WTC11 (cell line): ENCODE data around the gene EFCAB8.

Experiments used
- CREM ChIP-seq: sonication (generic); formaldehyde crosslinking; IDR thresholded peaks from 2 replicates; pipeline ENCODE4 v1.8.1; 2022; ENCODE audit warnings: mild to moderate bottlenecking, missing genetic modification reagents, moderate library complexity
- FOXJ3 ChIP-seq: sonication (generic); formaldehyde crosslinking; IDR thresholded peaks from 2 replicates; pipeline ENCODE4 v1.9.0; 2021; ENCODE audit warnings: missing genetic modification reagents, mild to moderate bottlenecking, borderline replicate concordance
- KAT7 ChIP-seq: sonication (generic); formaldehyde crosslinking; IDR thresholded peaks from 2 replicates; pipeline ENCODE4 v1.8.1; 2023; ENCODE audit warnings: missing genetic modification reagents, mild to moderate bottlenecking, borderline replicate concordance
- NR2C2 ChIP-seq: sonication (generic); formaldehyde crosslinking; IDR thresholded peaks from 2 replicates; pipeline ENCODE4 v1.8.0; 2022; ENCODE audit warnings: mild to moderate bottlenecking, missing genetic modification reagents
- TF ChIP-seq, protein P1 (sequence below): sonication (generic); formaldehyde crosslinking; IDR thresholded peaks from 2 replicates; pipeline ENCODE4 v1.8.0; 2022; ENCODE audit warnings: mild to moderate bottlenecking, missing genetic modification reagents

DNA sequence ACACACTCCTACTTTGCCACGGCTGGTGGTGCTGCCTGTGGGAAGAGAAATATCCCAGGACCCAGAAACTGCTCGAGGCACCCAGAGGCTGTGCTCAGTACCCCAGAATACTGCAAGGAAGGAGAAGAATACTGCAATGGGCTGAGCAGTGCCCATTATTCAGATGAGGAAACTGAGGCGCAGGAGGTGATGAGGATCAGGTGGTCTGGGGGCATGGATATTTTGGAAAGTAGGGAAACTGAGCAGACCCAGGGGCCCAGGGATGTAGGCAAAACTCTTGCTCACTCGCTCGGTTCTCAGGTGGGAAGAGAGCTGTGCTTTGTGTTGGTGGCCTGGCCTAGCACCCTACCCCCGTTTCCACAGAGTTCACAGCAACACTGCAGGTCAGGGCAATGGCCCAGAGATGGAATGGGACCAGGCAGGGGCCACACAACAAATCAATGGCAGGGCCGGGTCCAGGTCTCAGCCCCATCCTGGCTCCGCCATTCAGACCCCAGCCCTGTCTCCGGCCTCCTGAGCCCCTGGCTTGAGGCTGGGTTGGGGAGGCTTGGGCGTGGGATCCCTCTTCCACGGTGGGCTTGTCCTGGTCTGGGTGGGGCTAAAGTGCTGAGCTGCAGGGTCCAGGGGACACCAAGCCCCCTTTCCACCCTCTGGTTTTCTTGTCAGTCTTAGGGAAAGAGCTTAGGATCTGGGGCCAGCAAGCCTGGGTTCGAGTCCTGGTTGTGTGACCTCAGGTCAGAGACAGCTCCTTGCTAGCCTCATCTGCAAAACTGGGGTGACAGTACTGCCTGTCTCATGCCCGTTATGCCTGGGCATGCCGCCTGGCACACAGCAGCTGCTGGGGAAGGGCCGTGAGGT is 111.6 kb downstream of the EFCAB8 start:
- TF ChIP-seq NR2C2 (CRISPR knock-in tag): no peak
- TF ChIP-seq CREM (CRISPR knock-in tag): no peak
- no peak for TF ChIP-seq KAT7 (CRISPR knock-in tag)
- no peak for TF ChIP-seq FOXJ3 (CRISPR knock-in tag)
- TF ChIP-seq, protein P1, sequence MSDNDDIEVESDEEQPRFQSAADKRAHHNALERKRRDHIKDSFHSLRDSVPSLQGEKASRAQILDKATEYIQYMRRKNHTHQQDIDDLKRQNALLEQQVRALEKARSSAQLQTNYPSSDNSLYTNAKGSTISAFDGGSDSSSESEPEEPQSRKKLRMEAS (CRISPR knock-in tag): no peak
